Muscle layer of colon (tissue), 2 donors: Measurements from ENCODE around the gene DAPK1.

Experiments
- H3K27ac ChIP-seq: one replicate; pipeline ENCODE4 v1.7.0; 2013; ENCODE audit warnings: low read depth, mild to moderate bottlenecking, low read length, moderate library complexity
- H3K27me3 ChIP-seq, 2 donors: one replicate each; pipeline ENCODE4 v1.7.0; 2013; ENCODE audit warnings: low read length in 2 of 2, mild to moderate bottlenecking in 2 of 2; ENCODE audit not compliant: insufficient read depth in 2 of 2, control insufficient read depth in 1 of 2
- H3K36me3 ChIP-seq: one replicate; pipeline ENCODE4 v1.7.0; 2013; ENCODE audit warnings: mild to moderate bottlenecking, low read length; ENCODE audit not compliant: insufficient read depth
- H3K4me1 ChIP-seq: one replicate; pipeline ENCODE4 v1.7.0; 2013; ENCODE audit warnings: mild to moderate bottlenecking, low read length; ENCODE audit not compliant: insufficient read depth
- H3K4me3 ChIP-seq, 2 donors: one replicate each; pipeline ENCODE4 v1.7.0; 2013; ENCODE audit warnings: low read length in 2 of 2, low read depth in 1 of 2, mild to moderate bottlenecking in 1 of 2, moderate library complexity in 1 of 2
- H3K9ac ChIP-seq: one replicate; pipeline ENCODE4 v1.7.0; 2013; ENCODE audit warnings: low read length
- H3K9me3 ChIP-seq: one replicate; pipeline ENCODE4 v1.7.0; 2013; ENCODE audit warnings: mild to moderate bottlenecking, low read length
- donor health status: abdominal sarcoma.
- donor health status: Adenocarcinoma of cecum.

DAPK1 gene

DNA sequence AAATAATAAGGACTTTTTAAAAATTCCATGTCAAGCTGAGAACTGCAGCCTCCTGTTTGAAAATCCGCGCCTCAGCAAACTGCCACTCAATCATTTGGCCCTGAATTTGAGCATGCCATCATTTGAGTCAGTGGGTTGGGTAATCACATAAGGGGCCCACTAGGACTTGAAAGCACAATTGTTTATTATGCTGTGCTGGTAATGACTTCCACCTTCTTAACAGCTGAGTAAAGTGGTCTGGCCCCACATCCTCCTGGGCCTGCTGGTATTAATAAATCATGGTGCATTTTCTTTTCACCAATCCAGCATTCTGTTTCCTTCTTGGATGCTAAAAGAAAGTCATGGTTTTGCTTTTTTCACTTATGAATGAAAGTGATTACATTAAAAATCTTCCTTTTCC is 125.3 kb downstream of the DAPK1 start:
- H3K36me3 ChIP-seq, result no peaks in the 10 kb centered on the region
- no peak overlapping the region for H3K4me3 ChIP-seq
- H3K27me3 ChIP-seq, result no peaks in the 10 kb centered on the region
- H3K9me3 ChIP-seq, result no peaks in the 10 kb centered on the region
- no peak overlapping the region for H3K27ac ChIP-seq
- peaks cover 19% of the 10 kb centered on the region for H3K4me1 ChIP-seq
- H3K9ac ChIP-seq, result no peak overlapping the region

DNA sequence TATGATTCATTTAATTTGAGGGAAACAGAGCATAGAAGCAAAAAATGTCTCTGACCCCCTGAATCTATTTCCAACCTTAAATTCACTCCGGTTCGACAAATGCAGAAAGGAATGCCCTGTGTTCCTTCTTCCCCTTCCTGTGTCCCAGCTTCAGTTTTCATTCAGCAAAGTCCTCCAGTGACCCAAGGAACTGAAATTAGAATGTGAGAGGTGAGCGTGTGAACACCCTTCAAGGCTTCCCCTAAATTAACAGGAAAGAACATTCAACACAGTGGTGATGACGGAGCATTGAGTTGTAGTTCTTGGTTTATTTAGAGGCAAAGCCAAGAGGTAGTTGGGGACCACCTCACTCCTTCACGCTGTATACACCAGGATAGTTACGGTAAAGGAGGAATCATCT is 130.7 kb downstream of the DAPK1 start:
- H3K4me1 ChIP-seq, result peaks cover 16% of the 10 kb centered on the region
- H3K27me3 ChIP-seq, result no peaks in the 10 kb centered on the region
- H3K27ac ChIP-seq, result no peak overlapping the region
- no peaks in the 10 kb centered on the region for H3K9me3 ChIP-seq
- no peak overlapping the region for H3K9ac ChIP-seq
- H3K4me3 ChIP-seq, result no peak overlapping the region
- no peaks in the 10 kb centered on the region for H3K36me3 ChIP-seq

DNA sequence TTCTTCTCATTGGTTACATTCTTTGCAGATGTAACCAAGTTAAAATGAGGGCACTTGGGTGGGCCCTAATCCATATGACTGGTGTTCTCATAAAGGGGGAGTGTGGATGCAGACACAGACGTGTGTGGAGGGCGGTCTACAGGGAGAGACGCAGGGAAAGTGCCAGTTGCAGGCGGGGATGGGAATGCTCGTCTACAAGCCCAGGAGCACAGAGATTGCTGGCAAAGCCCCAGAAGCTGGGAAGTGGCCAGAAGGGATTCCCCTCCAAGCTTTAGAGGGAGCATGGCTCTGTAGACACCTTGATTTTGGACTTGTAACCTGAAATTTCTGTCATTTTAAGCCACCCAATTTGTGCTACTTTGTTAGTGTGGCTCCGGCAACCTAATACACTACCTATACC is 131.4 kb downstream of the DAPK1 start:
- H3K9me3 ChIP-seq, result no peaks in the 10 kb centered on the region
- H3K9ac ChIP-seq, result no peak overlapping the region
- H3K36me3 ChIP-seq, result peaks cover 1% of the 10 kb centered on the region
- H3K4me1 ChIP-seq, result peaks cover 16% of the 10 kb centered on the region
- no peaks in the 10 kb centered on the region for H3K27me3 ChIP-seq
- no peak overlapping the region for H3K4me3 ChIP-seq
- no peak overlapping the region for H3K27ac ChIP-seq

DNA sequence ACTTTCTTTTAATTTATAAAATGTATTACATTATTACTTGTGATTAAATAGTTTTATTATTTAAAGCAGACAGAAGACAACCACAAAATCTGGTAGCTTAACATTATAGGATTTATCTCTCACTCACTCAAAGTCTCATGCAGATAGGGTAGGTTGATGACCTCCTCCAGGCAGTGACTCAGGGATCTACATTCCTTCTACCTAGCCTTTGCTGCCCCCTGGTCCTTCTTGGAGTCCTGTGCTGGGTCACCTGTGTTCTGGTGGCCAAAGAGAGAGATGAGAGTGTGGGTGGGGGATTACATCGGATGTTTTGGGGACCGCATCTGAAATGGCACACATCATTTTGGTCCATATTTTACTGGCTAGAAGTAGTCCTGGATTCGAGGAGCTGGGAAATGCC is 132.6 kb downstream of the DAPK1 start:
- no peak overlapping the region for H3K4me3 ChIP-seq
- peaks cover 16% of the 10 kb centered on the region for H3K4me1 ChIP-seq
- H3K9me3 ChIP-seq, result no peaks in the 10 kb centered on the region
- H3K27me3 ChIP-seq, result no peaks in the 10 kb centered on the region
- peaks cover 9% of the 10 kb centered on the region for H3K36me3 ChIP-seq
- H3K9ac ChIP-seq, result no peak overlapping the region
- H3K27ac ChIP-seq, result no peak overlapping the region

DNA sequence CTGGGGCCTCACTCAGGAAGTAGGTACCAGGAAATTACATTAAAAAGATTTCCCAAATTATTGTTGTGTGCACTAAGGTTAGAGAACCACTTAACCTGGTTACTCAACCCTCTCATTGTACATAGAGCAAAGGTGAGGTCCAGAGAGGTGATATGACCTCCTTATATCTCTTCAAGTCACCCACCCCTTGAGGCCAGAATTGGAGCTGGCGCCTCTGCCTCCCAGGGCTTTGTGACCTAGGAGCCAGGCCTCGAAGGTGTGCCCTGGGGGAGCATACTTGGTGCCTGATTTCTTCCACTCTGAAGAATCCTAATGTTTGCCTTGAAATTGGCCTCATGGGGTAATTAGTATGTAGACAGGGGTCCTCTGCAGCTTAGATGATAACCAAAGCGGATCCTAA is 133.2 kb downstream of the DAPK1 start:
- H3K4me3 ChIP-seq, result no peak overlapping the region
- no peaks in the 10 kb centered on the region for H3K9me3 ChIP-seq
- H3K27ac ChIP-seq, result no peak overlapping the region

DNA sequence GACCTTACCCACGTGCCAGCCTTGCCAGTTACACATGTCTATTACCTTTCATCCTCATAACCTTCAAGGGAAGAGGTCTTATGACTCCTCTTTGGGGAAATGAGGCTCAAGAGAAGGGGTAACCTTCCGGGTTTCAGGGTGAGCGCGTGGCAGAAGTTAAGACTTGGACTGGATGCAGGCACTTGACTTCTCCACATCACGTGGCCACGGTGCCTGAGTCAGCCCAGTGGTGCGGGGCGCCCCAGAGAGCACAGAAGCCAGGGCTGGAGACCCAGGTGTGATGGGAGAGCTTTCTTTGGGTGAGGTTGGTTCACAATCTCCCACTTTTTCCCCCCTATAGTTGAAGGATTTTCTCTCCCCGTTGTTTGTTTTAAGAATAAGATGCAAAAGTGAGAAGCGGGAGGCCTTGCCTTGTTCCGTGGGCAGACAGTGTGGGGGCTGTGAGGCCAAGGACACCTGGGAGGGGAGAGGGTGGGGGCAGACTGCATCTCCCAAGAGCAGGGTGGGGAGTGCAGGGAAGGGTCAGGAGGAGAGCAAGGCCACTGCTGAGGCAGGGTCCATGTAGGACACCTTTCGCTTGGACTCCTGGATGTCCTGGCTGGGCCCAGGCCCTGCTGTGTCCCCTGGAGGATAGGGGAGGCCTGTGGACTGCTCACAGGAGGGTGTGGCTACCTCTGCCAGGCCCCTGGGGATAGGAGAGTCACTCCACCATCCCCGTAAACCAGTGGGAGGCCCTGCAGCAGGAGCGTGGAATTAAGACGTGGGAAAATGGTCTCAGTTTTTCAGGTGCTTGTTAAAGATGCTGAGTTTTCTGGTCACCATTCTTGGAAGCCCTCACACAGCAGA is 138.2 kb downstream of the DAPK1 start:
- no peaks in the 10 kb centered on the region for H3K9me3 ChIP-seq
- no peak overlapping the region for H3K9ac ChIP-seq
- peaks cover 16% of the 10 kb centered on the region for H3K36me3 ChIP-seq
- H3K4me1 ChIP-seq, result peaks cover 17% of the 10 kb centered on the region
- no peaks in the 10 kb centered on the region for H3K27me3 ChIP-seq
- no peak overlapping the region for H3K4me3 ChIP-seq
- no peak overlapping the region for H3K27ac ChIP-seq

More for the DNA sequence above, 133.2 kb downstream of the DAPK1 start:
- Histone ChIP-seq H3K9ac (no peak overlapping the region), H3K4me1 (peaks cover 16% of the 10 kb centered on the region), H3K36me3 (peaks cover 9% of the 10 kb centered on the region), H3K27me3 (no peaks in the 10 kb centered on the region)

DNA sequence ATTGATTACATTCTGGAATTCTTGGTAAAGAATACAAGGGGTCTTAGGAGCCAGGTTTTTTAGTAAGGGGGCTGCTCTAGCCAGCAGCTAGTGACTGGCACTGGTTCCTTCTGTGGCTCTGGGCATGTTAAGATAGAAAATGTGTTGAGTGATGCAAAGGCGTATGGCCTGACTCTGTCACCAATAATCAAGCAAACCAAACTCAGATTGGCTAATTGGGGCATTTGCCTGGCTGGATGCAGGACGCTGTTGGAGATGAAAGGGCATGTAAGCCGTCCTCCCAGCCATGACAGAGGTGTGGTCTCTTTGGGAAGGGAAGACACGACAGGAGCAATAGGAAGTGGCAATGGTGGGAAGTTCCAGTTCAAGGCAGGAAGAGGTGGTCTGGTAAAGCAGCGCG is 140.6 kb downstream of the DAPK1 start:
- no peak overlapping the region for H3K27ac ChIP-seq
- H3K36me3 ChIP-seq, result peaks cover 16% of the 10 kb centered on the region
- H3K4me1 ChIP-seq, result peaks cover 24% of the 10 kb centered on the region

DNA sequence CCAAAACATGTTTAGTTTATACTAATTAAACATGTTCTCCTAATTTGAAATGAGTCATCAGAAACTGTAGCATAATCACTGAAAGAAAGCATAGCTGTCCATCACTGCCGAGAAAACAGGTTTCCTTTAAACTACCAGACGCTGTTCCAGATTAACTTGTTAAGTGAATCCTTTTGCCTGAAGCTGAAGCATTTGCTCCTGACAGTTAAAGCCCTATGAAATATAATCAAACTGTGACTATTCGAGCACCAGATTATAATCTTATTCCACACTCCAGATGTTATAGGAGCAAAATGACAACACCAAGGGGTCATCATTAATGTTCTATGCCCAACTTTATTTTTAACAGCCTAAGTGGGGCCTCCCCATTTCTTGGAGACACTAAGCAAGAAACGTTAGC is 142.3 kb downstream of the DAPK1 start:
- H3K9me3 ChIP-seq, result no peaks in the 10 kb centered on the region
- H3K4me1 ChIP-seq, result peaks cover 24% of the 10 kb centered on the region
- H3K27me3 ChIP-seq, result no peaks in the 10 kb centered on the region
- no peak overlapping the region for H3K4me3 ChIP-seq
- H3K27ac ChIP-seq, result no peak overlapping the region
- peaks cover 7% of the 10 kb centered on the region for H3K36me3 ChIP-seq
- no peak overlapping the region for H3K9ac ChIP-seq

More for the DNA sequence above, 140.6 kb downstream of the DAPK1 start:
- Histone ChIP-seq H3K9ac (no peak overlapping the region), H3K27me3 (no peaks in the 10 kb centered on the region), H3K4me3 (no peak overlapping the region), H3K9me3 (no peaks in the 10 kb centered on the region)

DNA sequence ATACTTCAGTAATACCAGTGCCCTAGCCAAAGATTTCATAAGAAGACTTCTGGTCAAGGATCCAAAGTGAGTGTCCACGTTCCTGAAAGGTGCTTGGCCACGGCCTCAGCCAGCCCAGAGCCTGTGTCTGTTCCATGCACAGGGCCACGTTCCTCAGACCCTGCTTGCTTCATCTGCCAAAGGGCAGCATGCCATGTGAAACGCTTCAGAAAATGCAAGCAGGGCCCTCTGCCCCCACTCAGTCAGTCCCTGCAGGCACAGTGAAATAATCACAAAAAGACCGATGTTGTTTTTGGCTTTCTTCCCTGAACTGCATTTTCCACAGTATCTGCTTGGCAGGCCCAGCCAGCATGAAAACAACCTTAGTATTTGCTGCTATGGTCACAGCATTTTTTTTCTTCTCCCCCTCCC is 142.7 kb downstream of the DAPK1 start:
- Histone ChIP-seq H3K4me3 (no peak overlapping the region), H3K9ac (no peak overlapping the region), H3K27me3 (no peaks in the 10 kb centered on the region), H3K27ac (no peak overlapping the region), H3K36me3 (peaks cover 7% of the 10 kb centered on the region), H3K4me1 (peaks cover 24% of the 10 kb centered on the region), H3K9me3 (no peaks in the 10 kb centered on the region)

DNA sequence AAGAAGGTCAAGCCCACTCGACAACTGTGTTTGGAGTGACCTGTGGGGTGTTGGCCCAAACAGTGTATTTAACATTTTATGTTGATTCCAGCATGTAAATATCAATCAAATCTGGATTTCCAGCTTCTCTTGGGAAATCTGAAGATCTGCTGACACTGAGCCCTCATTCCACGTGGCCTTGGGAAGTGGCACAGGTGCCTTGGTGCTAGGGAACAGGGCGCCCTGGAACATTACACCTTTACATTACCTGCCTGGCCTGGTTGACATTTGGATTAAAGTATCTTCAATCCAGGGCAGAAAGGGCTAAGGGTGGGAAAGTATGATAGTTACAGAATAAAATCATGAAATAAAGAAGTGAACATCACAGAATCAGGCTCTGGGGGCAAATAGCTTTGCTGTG is 143.4 kb downstream of the DAPK1 start:
- H3K36me3 ChIP-seq, result peaks cover 12% of the 10 kb centered on the region
- peak overlapping the region; percentile 6 for H3K27ac ChIP-seq
- no peak overlapping the region for H3K9ac ChIP-seq
- H3K4me1 ChIP-seq, result peaks cover 24% of the 10 kb centered on the region
- no peak overlapping the region for H3K4me3 ChIP-seq
- no peaks in the 10 kb centered on the region for H3K9me3 ChIP-seq
- no peaks in the 10 kb centered on the region for H3K27me3 ChIP-seq

DNA sequence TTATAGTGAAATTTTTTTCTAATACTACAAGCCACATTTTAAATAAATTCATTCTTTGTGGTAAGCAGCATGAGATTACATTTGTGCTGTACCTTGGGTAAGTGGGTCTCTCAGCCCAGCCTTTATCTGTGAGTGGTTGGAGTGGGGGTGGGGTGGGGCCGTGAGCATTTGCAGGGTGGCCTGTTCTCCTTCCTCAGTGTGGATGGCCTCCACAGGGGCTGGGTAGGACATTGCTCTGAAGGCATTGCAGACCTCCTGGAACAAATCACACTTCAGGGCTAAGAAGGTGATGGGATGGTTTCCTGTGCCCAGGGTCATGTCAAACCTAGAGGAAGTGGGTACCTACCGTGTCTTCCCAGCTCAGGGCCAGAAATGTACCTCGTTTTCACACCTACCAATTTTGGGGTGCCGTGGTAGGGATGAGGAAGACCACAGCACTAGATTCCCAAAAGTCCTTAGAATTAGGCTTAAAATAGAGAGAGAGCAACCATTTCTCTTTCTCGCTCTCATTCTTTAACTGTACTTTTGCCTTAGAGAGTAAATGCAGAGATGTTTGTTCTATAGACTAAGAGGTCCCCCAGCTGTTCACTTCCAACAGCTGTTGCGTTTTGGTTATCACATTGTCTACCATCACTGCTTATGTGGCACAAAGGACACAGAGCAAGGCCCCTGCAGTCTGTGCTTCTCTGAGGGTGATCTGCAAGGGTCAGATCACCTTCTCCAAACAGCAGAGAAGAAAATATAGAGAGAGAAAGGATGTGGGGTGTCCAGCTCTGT is 144.9 kb downstream of the DAPK1 start:
- Histone ChIP-seq H3K4me1 (peaks cover 24% of the 10 kb centered on the region), H3K9ac (no peak overlapping the region), H3K4me3 (no peak overlapping the region), H3K27me3 (no peaks in the 10 kb centered on the region), H3K36me3 (peaks cover 26% of the 10 kb centered on the region), H3K9me3 (no peaks in the 10 kb centered on the region), H3K27ac (no peak overlapping the region)
